Measurements from ENCODE around the gene RBCK1.

Gene RBCK1

GRCh38 chr20:435558-435957 lies 27.5 kb downstream of the RBCK1 start:
- no peak overlapping the region for H3K4me3 ChIP-seq (replicated peaks; ENCODE audit: low read depth, low read length)
- no peak for TF ChIP-seq CTCF (IDR thresholded peaks at IDR 0.05; ENCODE audit: low read depth, low read length, missing control alignments)
- DNase-seq (ENCODE audit: extremely low read depth, low read depth) = no peak

GRCh38 chr20:436476-436875 lies 28.4 kb downstream of the RBCK1 start:
- H3K4me3 ChIP-seq (replicated peaks; ENCODE audit: low read depth, low read length) = no peak overlapping the region
- no peak for TF ChIP-seq CTCF (IDR thresholded peaks at IDR 0.05; ENCODE audit: low read depth, low read length, missing control alignments)
- no peak for DNase-seq (ENCODE audit: extremely low read depth, low read depth)

- no peak for TF ChIP-seq CTCF (IDR thresholded peaks at IDR 0.05; ENCODE audit: low read depth, low read length, missing control alignments)
- DNase-seq (ENCODE audit: extremely low read depth, low read depth) = no peak
- no peak overlapping the region for H3K4me3 ChIP-seq (replicated peaks; ENCODE audit: low read depth, low read length)
Observed at GRCh38 chr20:437787-438486, 29.8 kb downstream of the RBCK1 start.

- no peak for TF ChIP-seq CTCF (IDR thresholded peaks at IDR 0.05; ENCODE audit: low read depth, low read length, missing control alignments)
- no peak overlapping the region for H3K4me3 ChIP-seq (replicated peaks; ENCODE audit: low read depth, low read length)
- no peak for DNase-seq (ENCODE audit: extremely low read depth, low read depth)
Observed at GRCh38 chr20:438571-439469, 30.7 kb downstream of the RBCK1 start.

- TF ChIP-seq CTCF (IDR thresholded peaks at IDR 0.05; ENCODE audit: low read depth, low read length, missing control alignments) = no peak
- DNase-seq (ENCODE audit: extremely low read depth, low read depth) = no peak
- H3K4me3 ChIP-seq (replicated peaks; ENCODE audit: low read depth, low read length) = no peak overlapping the region
Observed at GRCh38 chr20:440148-440547, 32.0 kb downstream of the RBCK1 start.

GRCh38 chr20:440636-441035 lies 32.5 kb downstream of the RBCK1 start:
- no peak overlapping the region for H3K4me3 ChIP-seq (replicated peaks; ENCODE audit: low read depth, low read length)
- no peak for TF ChIP-seq CTCF (IDR thresholded peaks at IDR 0.05; ENCODE audit: low read depth, low read length, missing control alignments)
- no peak for DNase-seq (ENCODE audit: extremely low read depth, low read depth)

All from HFF-Myc (cell line).